Ectodermal cell (in vitro differentiated cells): ENCODE measurements around the gene BCCIP. TPM values are rescaled to one million over a fixed set of nuclear protein-coding genes. Genes with fewer than 3 reads are reported as not detected.
A peak's percentile ranks its signal among the peaks of the same experiment; 100 is the strongest.

Source experiments
- H3K27ac ChIP-seq: 2 replicates; pipeline ENCODE4 v1.7.0; 2013; ENCODE audit warnings: mild to moderate bottlenecking, low read depth, low read length; ENCODE audit not compliant: insufficient read depth, poor library complexity, severe bottlenecking
- H3K27me3 ChIP-seq: 2 replicates; pipeline ENCODE4 v1.7.0; 2013; ENCODE audit warnings: mild to moderate bottlenecking, low read length; ENCODE audit not compliant: insufficient read depth, control insufficient read depth, poor library complexity, severe bottlenecking
- H3K36me3 ChIP-seq: one replicate; pipeline ENCODE4 v1.7.0; 2013; ENCODE audit warnings: low read length; ENCODE audit not compliant: control insufficient read depth, insufficient read depth
- H3K4me1 ChIP-seq: one replicate; pipeline ENCODE4 v1.7.0; 2013; ENCODE audit warnings: low read length; ENCODE audit not compliant: control insufficient read depth, insufficient read depth
- H3K4me3 ChIP-seq: 2 replicates; pipeline ENCODE4 v1.7.0; 2013; ENCODE audit warnings: low read depth, low read length, control low read depth; ENCODE audit not compliant: insufficient read depth
- H3K9me3 ChIP-seq: 2 replicates; pipeline ENCODE4 v1.7.0; 2013; ENCODE audit warnings: mild to moderate bottlenecking, low read length, moderate library complexity; ENCODE audit not compliant: control insufficient read depth
- WGBS, 2 experiments: methylation state at CpG; one replicate each; pipeline ENCODE4 v1.1.7; 2013; ENCODE audit warnings: missing lambda C conversion rate in 2 of 2; 5-methylcytosine and 5-hydroxymethylcytosine counted together
- polyA plus RNA-seq, 4 experiments: library from polyadenylated mRNA; stranded (reverse); fragments of 50-300 nt; gene quantifications; one replicate each; pipeline ENCODE4 v1.2.3, GENCODE V29; 2013

BCCIP gene
- polyA plus RNA-seq (2013, experiment 1 of 4), result 120 TPM
- polyA plus RNA-seq (2013, experiment 2 of 4), result 115 TPM
- polyA plus RNA-seq (2013, experiment 3 of 4), result 95.8 TPM
- 102 TPM for polyA plus RNA-seq (2013, experiment 4 of 4)

DNA sequence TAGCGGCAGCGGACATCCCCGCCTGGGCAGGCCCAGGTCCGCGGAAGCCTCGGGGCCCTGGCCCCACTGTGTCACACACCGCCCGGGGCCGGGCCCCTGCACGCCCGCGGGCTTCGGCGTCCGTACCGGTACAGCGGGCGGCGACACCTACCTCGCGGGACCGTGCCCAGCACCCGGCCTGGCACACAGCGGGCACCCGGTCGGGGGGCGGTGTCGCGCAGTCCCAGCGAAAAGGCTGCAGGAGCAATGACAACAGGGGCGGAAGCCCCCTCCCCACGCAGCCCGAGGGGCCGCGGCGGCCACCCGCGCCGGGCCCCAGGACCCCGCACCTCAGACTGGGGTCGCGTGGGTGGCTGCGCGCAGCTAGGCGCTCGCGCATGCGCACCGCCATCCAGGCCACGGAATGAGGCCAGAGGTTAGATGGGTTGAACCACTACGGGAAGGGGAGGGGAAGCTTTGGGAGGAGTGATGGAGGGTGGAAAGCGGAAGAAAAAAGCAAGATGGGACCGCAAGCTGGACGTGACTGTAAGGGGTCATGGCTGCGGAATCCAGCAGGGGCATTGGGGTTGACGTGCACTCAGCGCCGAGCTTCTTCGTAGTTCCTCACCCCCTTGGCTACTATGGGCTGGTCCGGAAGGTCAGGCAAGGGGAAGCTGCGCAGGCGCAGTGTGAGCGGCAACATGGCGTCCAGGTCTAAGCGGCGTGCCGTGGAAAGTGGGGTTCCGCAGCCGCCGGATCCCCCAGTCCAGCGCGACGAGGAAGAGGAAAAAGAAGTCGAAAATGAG is at the start of gene BCCIP, which contains the start of gene UROS:
TSS of gene BCCIP (plus strand) at position 669 of the 785 bp plus-strand sequence. CDS start at position 681, 12 bp downstream.
TSS of gene UROS (minus strand) at position 381 of the 785 bp plus-strand sequence. CDS start 6,759 bp downstream, outside the sequence.
- Histone ChIP-seq H3K36me3 (peaks cover 9% of the 10 kb centered on the region), H3K27ac (peak within 1 kb of the TSS; percentile 99), H3K9me3 (no peaks in the 10 kb centered on the region), H3K4me3 (peak within 1 kb of the TSS; percentile 98), H3K4me1 (peaks cover 11% of the 10 kb centered on the region), H3K27me3 (no peaks in the 10 kb centered on the region)
- WGBS, 2 experiments, result 0% methylated on average over 74 of the region's 74 CpGs

DNA sequence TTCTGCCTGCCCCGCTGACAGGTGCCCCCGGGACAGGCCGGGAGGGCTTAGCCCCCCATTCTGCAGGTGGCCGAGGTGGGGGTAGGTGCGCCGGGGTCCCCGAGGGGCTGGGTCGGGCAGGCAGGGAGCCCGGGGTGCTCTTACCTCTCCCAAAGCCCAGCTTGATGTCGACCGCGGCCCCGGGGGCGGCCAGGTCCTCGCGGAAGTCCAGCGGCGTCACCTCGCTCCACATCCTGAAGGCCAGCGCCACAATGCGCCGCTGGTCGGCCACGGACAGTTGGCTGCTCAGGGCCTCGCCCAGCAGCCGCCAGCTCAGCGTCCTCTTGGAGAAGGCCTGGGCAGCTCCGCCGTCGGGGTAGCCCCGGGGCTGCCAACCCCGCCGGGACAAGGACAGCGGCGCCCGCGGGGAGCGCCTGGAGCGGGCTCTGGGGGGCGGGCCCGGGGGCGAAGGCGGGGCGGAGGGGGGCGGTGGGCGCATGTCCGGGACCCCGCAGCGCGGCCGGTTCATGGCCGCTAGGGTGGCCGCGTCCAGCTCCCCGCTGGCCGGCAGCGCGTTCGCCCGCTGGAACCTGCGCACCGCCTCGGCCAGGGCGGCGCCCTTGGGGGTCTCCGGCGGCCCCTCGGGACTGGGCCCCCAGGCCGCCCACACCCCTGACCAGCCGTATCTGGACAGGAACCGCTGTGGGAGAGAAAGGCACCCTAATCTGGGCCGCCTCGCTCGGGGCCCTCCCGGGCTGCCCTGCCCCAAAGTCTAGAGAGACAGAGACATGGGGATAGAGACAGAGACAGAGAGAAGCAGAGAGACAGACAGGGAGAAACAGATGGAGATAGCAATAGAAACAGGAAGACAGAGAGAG is 49.4 kb upstream of the BCCIP start:
- WGBS, 2 experiments, result 95% methylated on average over 75 of the region's 75 CpGs
- H3K4me1 ChIP-seq, result no peaks in the 10 kb centered on the region
- no peaks in the 10 kb centered on the region for H3K36me3 ChIP-seq
- no peaks in the 10 kb centered on the region for H3K27me3 ChIP-seq
- no peak overlapping the region for H3K27ac ChIP-seq
- H3K4me3 ChIP-seq, result no peak overlapping the region
- H3K9me3 ChIP-seq, result no peaks in the 10 kb centered on the region

DNA sequence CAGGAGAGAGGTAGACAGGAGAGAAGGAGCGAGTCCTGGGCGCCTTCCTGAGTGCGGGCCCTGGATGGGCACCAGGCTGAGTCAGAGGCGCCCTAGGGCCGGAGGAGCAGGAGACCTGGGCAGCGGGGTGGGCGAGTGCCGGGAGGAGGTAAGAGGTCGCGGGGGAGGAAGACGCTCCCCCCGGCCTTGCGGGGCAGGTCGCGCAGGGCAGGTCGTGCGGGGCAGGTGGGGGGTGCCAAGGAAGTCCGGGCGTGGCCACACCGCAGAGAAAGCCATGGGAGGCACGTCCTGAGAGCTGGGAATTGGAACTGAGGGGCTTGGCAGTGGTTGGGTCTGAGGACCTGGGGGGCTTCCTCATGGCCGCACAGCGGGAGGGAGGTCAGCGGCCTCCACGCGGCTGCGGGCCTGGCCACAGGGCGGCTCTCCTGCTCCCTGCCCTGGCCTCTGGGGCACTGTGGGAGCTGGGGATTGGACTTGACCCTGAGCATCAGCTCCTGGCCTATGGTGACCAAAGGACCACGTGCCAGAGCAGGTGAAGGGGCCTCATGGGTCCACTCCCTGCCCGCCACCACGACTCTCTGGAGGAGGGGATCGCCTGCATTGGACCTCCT is 48.7 kb upstream of the BCCIP start:
- 95% methylated on average over 32 of the region's 32 CpGs for WGBS, 2 experiments
- Histone ChIP-seq H3K4me3 (no peak overlapping the region), H3K27me3 (no peaks in the 10 kb centered on the region), H3K27ac (no peak overlapping the region), H3K4me1 (no peaks in the 10 kb centered on the region), H3K9me3 (no peaks in the 10 kb centered on the region), H3K36me3 (no peaks in the 10 kb centered on the region)

DNA sequence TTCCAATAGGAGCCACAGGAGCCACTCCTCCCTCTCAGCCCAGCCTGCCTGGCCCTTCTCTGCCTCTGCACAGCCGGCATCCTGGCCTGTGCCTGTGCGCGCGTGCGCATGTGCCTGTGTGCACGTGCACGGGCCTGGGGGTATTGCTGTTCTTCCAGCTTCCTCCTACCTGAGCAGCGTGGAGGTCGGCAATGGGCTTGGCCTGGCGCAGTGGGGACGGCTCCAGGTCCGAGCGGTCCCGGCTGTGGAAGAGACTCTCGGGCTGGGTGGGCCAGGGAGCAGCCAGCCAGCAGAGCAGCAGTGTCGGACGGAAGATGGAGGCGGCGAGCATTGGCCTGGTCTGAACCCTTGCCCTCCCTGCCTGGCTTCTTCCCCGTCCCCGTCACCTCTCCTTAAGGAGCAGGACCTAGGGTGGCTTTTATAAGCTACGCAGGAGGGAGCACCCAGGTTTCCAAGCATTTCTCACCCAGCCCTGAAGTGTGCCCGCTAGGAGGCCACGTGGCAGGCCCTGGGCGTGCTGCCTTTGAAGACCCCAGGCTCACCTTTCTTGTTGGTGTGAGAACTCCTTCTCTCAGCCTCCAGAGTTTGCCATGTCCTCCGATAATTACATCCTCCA is 47.7 kb upstream of the BCCIP start, which contains the start of gene MMP21:
TSS of gene MMP21 (minus strand) at position 331 of the 616 bp plus-strand sequence. CDS start at position 331, 0 bp downstream.
- H3K9me3 ChIP-seq, result no peaks in the 10 kb centered on the region
- H3K36me3 ChIP-seq, result no peaks in the 10 kb centered on the region
- H3K4me1 ChIP-seq, result no peaks in the 10 kb centered on the region
- H3K27ac ChIP-seq, result no peak within 1 kb of the TSS
- no peak within 1 kb of the TSS for H3K4me3 ChIP-seq
- H3K27me3 ChIP-seq, result no peaks in the 10 kb centered on the region
- WGBS, 2 experiments, result 94 to 95% methylated on average over 26 of the region's 26 CpGs

DNA sequence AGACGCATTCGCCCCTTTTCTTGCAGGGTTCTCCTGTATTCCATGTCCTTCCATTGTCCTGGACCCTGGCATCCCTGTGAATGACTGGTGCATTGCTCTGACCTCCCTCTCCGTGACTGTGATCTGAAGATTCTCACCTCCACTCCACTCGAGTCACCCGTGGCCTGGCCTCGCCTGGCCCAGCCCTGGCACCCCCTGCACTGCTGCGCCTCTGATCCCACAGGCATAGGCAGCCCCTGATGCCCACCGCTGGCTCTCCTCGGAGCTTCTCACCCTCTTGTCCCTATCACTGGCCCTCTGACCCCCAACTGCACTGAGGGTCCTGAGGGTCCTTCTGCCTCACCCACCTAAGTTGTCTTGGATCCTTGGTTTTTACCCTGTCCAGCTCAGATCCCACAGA is 45.5 kb upstream of the BCCIP start:
- no peaks in the 10 kb centered on the region for H3K9me3 ChIP-seq
- H3K36me3 ChIP-seq, result no peaks in the 10 kb centered on the region
- no peak overlapping the region for H3K4me3 ChIP-seq
- WGBS, 2 experiments, result 93 to 94% methylated on average over 9 of the region's 9 CpGs
- no peaks in the 10 kb centered on the region for H3K4me1 ChIP-seq
- no peak overlapping the region for H3K27ac ChIP-seq
- no peaks in the 10 kb centered on the region for H3K27me3 ChIP-seq

DNA sequence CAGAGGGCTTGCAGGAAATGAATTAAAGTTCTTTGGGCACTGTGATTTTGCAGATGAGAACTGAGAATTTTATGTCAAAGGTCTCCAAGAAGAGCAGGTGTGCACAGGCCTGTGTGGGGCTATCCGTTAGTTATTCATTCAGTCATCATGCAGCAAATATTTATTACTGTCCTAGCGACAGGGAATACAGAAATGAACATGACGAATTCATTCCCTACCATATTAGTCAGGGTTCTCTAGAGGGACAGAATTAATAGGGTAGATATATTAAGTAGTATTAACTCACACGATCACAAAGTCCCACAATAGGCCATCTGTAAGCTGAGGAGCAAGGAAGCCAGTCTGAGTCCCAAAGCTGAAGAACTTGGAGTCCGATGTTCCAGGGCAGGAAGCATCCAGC is 44.8 kb upstream of the BCCIP start:
- Histone ChIP-seq H3K4me1 (no peaks in the 10 kb centered on the region), H3K36me3 (no peaks in the 10 kb centered on the region)
- 70 to 97% methylated on average over 3 to 4 of the region's 5 CpGs for WGBS, 2 experiments

DNA sequence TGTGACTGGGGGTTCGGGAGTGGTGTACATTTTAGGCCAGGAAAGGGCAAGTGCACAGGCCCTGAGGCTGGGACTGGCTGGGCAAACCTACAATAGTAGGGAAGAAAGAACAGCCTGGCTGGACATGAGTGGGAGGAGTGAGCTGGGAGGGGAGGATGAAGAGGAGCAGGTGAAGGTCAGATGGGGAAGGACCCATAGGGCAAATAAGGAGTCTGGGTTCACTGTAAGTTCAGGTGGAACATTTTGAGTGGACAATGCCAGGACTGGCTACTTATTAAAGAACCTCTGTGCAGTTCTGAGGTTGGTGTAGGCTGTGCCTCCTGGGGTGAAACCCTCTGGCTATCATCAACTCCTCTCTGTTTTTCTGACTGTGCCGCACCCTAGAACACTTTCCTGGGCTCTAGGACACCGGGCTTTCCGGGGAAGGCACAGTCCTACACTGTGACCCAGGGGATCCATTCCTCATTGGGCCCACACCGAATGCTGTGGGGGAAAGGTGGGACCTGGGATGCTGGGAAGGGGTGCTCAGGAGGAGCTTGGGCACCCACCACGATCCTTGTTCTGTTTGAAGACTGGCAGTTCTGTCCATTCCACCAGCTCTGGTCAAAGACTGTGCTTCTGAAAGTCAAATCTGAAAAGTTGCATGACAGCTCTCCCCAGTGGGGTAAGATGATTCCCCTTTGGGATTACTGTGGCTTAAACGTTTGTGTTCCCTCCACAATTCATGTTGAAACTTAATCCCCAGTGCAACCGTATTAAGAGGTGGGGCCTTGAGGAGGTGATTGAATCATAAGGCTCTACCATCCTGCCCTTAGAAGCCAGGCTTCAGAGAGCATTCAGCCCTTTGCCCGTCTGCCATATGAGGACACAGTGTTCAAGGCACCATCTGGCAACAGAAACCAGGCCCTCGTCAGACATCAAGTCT is 43.7 kb upstream of the BCCIP start:
- Histone ChIP-seq H3K4me3 (no peak overlapping the region), H3K27me3 (no peaks in the 10 kb centered on the region), H3K36me3 (no peaks in the 10 kb centered on the region), H3K4me1 (no peaks in the 10 kb centered on the region), H3K27ac (no peak overlapping the region), H3K9me3 (no peaks in the 10 kb centered on the region)
- 80 to 84% methylated on average over 10 of the region's 10 CpGs for WGBS, 2 experiments

More for the DNA sequence above, 44.8 kb upstream of the BCCIP start:
- Histone ChIP-seq H3K27me3 (no peaks in the 10 kb centered on the region), H3K9me3 (no peaks in the 10 kb centered on the region), H3K4me3 (no peak overlapping the region), H3K27ac (no peak overlapping the region)

DNA sequence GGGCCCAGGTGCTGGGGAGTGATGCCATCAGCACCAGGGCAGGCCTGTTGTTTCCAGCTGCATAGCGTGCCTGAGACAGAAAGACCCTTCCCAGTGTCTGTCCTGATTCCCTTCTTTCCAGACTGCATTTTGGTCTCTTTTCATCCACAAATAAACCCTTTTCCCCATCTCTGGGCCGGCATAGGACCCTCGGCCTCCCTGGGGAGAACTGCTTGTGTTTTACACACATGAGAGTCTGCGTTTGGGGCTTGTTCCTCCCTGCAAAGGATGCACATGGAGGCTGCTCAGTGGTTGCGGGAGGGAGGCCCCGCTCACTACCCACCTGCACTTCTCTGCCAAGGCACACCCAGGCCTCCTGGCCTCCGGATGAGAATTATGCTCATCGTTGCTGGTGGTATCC is 42.0 kb upstream of the BCCIP start:
- Histone ChIP-seq H3K27me3 (no peaks in the 10 kb centered on the region), H3K27ac (no peak overlapping the region), H3K36me3 (no peaks in the 10 kb centered on the region), H3K4me3 (no peak overlapping the region), H3K4me1 (no peaks in the 10 kb centered on the region), H3K9me3 (no peaks in the 10 kb centered on the region)
- 94 to 95% methylated on average over 8 of the region's 8 CpGs for WGBS, 2 experiments

DNA sequence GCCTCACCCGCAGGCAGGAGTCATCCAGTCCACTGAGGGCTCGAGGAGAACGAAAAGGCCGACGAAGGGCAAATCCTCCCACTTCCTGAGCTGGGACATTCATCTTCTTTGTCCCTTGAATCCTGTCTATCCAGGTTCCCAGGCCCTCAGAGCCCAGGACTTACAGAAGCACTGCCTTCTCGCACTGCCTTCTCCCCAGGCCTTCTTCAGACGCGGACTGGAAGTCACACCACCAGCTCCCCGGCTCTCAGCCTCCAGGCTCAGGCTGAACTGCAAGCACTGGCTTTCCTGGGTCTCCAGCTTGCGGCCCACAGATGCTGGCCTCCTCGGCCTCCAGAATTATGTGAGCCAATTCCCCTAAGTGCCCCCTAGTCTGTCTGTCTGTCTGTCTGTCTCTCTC is 41.3 kb upstream of the BCCIP start:
- Histone ChIP-seq H3K27ac (no peak overlapping the region), H3K4me3 (no peak overlapping the region), H3K27me3 (no peaks in the 10 kb centered on the region), H3K4me1 (no peaks in the 10 kb centered on the region), H3K36me3 (no peaks in the 10 kb centered on the region), H3K9me3 (no peaks in the 10 kb centered on the region)
- WGBS, 2 experiments, result 87 to 89% methylated on average over 11 of the region's 11 CpGs
